HepG2 (cell line): ENCODE measurements around the gene PREX1.

Experiments used
- CBX5 ChIP-seq: sonication (generic); formaldehyde crosslinking; IDR thresholded peaks from 2 replicates; pipeline ENCODE4 v1.4.0; 2020; ENCODE audit warnings: missing genetic modification reagents, borderline replicate concordance
- CTCF ChIP-seq: sonication (generic); formaldehyde crosslinking; IDR thresholded peaks from 2 replicates; pipeline ENCODE4 v1.5.0; 2020; ENCODE audit warnings: mild to moderate bottlenecking, missing genetic modification reagents, moderate library complexity
- IRF9 ChIP-seq: sonication (generic); formaldehyde crosslinking; IDR thresholded peaks from 2 replicates; pipeline ENCODE4 v1.8.0; 2022; ENCODE audit warnings: missing genetic modification reagents, mild to moderate bottlenecking, borderline replicate concordance
- MAZ ChIP-seq, 2 experiments: sonication (generic) in 1 of 2; formaldehyde crosslinking in 1 of 2; IDR thresholded peaks; 2 replicates each; pipeline versions ENCODE4 v1.5.0 to v1.6.1; 2012 to 2020; ENCODE audit warnings: low read depth in 2 of 2, mild to moderate bottlenecking in 2 of 2, borderline replicate concordance in 1 of 2, improper control_type of control experiment in 1 of 2, low read length in 1 of 2, missing genetic modification reagents in 1 of 2, moderate library complexity in 1 of 2
- MED1 ChIP-seq: sonication (generic); formaldehyde crosslinking; IDR thresholded peaks from 2 replicates; pipeline ENCODE4 v1.4.0; 2020; ENCODE audit warnings: missing genetic modification reagents
- NFIC ChIP-seq: IDR thresholded peaks from 2 replicates; pipeline ENCODE4 v1.6.1; 2012; ENCODE audit warnings: mild to moderate bottlenecking, low read length, inconsistent platforms
- TAF1 ChIP-seq: sonication (generic); formaldehyde crosslinking; IDR thresholded peaks from 2 replicates; pipeline ENCODE4 v1.4.0; 2020; ENCODE audit warnings: missing genetic modification reagents
- TOE1 ChIP-seq: sonication (generic); formaldehyde crosslinking; IDR thresholded peaks from 2 replicates; pipeline ENCODE4 v1.4.0; 2020; ENCODE audit warnings: mild to moderate bottlenecking, missing genetic modification reagents
- ZFY ChIP-seq: sonication (generic); formaldehyde crosslinking; IDR thresholded peaks from 2 replicates; pipeline ENCODE4 v1.4.0; 2020; ENCODE audit warnings: missing genetic modification reagents
- ZNF10 ChIP-seq: sonication (generic); formaldehyde crosslinking; IDR thresholded peaks from 2 replicates; pipeline ENCODE4 v1.4.0; 2020; ENCODE audit warnings: mild to moderate bottlenecking, low read depth, missing genetic modification reagents, borderline replicate concordance
- ZNF124 ChIP-seq: sonication (generic); formaldehyde crosslinking; IDR thresholded peaks from 2 replicates; pipeline ENCODE4 v1.4.0; 2020; ENCODE audit warnings: missing genetic modification reagents
- ZNF224 ChIP-seq: sonication (generic); formaldehyde crosslinking; IDR thresholded peaks from 2 replicates; pipeline ENCODE4 v1.5.0; 2020; ENCODE audit warnings: mild to moderate bottlenecking, missing genetic modification reagents
- TF ChIP-seq, protein P1 (sequence below), 2 experiments: IDR thresholded peaks; 2 replicates each; pipeline ENCODE4 v1.6.1; 2011 to 2012; ENCODE audit warnings: low read length in 2 of 2, borderline replicate concordance in 1 of 2, low read depth in 1 of 2, mild to moderate bottlenecking in 1 of 2, moderate library complexity in 1 of 2
- TF ChIP-seq, protein P2 (sequence below): sonication (generic); formaldehyde crosslinking; IDR thresholded peaks from 2 replicates; pipeline ENCODE4 v1.8.1; 2022; ENCODE audit warnings: mild to moderate bottlenecking, missing genetic modification reagents

DNA sequence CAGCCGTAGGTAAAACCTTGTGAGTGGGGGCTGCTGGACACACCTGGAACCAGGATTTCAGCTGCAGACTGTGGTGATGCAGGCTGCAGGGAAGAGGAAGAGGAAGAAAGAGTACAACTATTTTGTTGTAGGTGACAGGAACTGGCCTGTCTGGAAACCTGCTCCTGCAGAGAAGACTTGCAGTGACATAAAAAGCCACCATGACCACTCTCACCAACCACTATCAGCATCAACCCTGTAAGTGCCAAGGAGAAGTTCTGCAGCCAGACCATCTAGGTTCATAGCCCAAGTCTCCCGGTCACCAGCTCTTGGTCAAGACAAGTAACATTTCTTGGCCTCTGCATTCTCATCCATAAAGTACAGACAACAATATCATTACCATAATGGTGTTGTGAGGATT is 91.2 kb downstream of the PREX1 start:
- TF ChIP-seq ZNF10 (CRISPR knock-in tag): no peak
- TF ChIP-seq ZNF124 (CRISPR knock-in tag): no peak
- TF ChIP-seq, protein P1, sequence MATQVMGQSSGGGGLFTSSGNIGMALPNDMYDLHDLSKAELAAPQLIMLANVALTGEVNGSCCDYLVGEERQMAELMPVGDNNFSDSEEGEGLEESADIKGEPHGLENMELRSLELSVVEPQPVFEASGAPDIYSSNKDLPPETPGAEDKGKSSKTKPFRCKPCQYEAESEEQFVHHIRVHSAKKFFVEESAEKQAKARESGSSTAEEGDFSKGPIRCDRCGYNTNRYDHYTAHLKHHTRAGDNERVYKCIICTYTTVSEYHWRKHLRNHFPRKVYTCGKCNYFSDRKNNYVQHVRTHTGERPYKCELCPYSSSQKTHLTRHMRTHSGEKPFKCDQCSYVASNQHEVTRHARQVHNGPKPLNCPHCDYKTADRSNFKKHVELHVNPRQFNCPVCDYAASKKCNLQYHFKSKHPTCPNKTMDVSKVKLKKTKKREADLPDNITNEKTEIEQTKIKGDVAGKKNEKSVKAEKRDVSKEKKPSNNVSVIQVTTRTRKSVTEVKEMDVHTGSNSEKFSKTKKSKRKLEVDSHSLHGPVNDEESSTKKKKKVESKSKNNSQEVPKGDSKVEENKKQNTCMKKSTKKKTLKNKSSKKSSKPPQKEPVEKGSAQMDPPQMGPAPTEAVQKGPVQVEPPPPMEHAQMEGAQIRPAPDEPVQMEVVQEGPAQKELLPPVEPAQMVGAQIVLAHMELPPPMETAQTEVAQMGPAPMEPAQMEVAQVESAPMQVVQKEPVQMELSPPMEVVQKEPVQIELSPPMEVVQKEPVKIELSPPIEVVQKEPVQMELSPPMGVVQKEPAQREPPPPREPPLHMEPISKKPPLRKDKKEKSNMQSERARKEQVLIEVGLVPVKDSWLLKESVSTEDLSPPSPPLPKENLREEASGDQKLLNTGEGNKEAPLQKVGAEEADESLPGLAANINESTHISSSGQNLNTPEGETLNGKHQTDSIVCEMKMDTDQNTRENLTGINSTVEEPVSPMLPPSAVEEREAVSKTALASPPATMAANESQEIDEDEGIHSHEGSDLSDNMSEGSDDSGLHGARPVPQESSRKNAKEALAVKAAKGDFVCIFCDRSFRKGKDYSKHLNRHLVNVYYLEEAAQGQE (IDR thresholded peaks at IDR 0.05; ENCODE audit: borderline replicate concordance in 1 of 2, low read depth in 1 of 2, low read length in 2 of 2): no peak
- TF ChIP-seq MED1: no peak
- no peak for TF ChIP-seq CTCF (CRISPR knock-in tag)
- TF ChIP-seq, protein P2, sequence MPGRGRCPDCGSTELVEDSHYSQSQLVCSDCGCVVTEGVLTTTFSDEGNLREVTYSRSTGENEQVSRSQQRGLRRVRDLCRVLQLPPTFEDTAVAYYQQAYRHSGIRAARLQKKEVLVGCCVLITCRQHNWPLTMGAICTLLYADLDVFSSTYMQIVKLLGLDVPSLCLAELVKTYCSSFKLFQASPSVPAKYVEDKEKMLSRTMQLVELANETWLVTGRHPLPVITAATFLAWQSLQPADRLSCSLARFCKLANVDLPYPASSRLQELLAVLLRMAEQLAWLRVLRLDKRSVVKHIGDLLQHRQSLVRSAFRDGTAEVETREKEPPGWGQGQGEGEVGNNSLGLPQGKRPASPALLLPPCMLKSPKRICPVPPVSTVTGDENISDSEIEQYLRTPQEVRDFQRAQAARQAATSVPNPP (CRISPR knock-in tag): no peak
- no peak for TF ChIP-seq MAZ (IDR thresholded peaks at IDR 0.05; ENCODE audit: borderline replicate concordance, low read depth, low read length)
- TF ChIP-seq MAZ (CRISPR knock-in tag; IDR thresholded peaks at IDR 0.05; ENCODE audit: low read depth): no peak
- no peak for TF ChIP-seq ZFY (CRISPR knock-in tag)
- TF ChIP-seq NFIC: no peak
- TF ChIP-seq TAF1: no peak
- TF ChIP-seq CBX5 (CRISPR knock-in tag): no peak
- no peak for TF ChIP-seq TOE1 (CRISPR knock-in tag)
- TF ChIP-seq ZNF224: no peak
- TF ChIP-seq IRF9: no peak
